ENCODE measurements around the gene KCTD2. TPM values are rescaled to one million over a fixed set of nuclear protein-coding genes. Genes with fewer than 3 reads are reported as not detected.
A peak's percentile ranks its signal among the peaks of the same experiment; 100 is the strongest.

The KCTD2 gene
- total RNA-seq, 3 donors from 2014 or later = 19.1 to 30.0 (median 21.2) TPM

- H3K4me1 ChIP-seq (ENCODE audit: low read depth) = peaks cover 84% of the 10 kb centered on the region
- H3K9me3 ChIP-seq = no peaks in the 10 kb centered on the region
- H3K4me3 ChIP-seq = no peak overlapping the region
- no peaks in the 10 kb centered on the region for H3K36me3 ChIP-seq (ENCODE audit: low read depth)
- ATAC-seq = peak; percentile 42
- TF ChIP-seq CTCF (IDR thresholded peaks at IDR 0.05) = no peak
- DNase-seq = peak; percentile 76 to 85 (median 85)
- intact Hi-C loops (cut with DNase I, micrococcal nuclease) = no loop called here
These were observed 44.1 kb downstream of the KCTD2 start for GRCh38 chr17:75090871-75091854.

- TF ChIP-seq CTCF (IDR thresholded peaks at IDR 0.05) = no peak
- DNase-seq (peak; percentile 77 to 83 (median 78)), ATAC-seq (peak; percentile 49)
- intact Hi-C loops (cut with DNase I, micrococcal nuclease) = no loop called here
- Histone ChIP-seq H3K4me3 (no peak overlapping the region), H3K4me1 (ENCODE audit: low read depth) (peaks cover 86% of the 10 kb centered on the region), H3K9me3 (no peaks in the 10 kb centered on the region), H3K36me3 (ENCODE audit: low read depth) (no peaks in the 10 kb centered on the region)
These were observed 44.9 kb downstream of the KCTD2 start for GRCh38 chr17:75091855-75092327.

- TF ChIP-seq CTCF (IDR thresholded peaks at IDR 0.05) = no peak
- peaks cover 76% of the 10 kb centered on the region for H3K4me1 ChIP-seq (ENCODE audit: low read depth)
- no peaks in the 10 kb centered on the region for H3K36me3 ChIP-seq (ENCODE audit: low read depth)
- ATAC-seq (no peak), DNase-seq (no peak)
- H3K9me3 ChIP-seq = no peaks in the 10 kb centered on the region
- intact Hi-C loops (cut with DNase I, micrococcal nuclease) = no loop called here
- no peak overlapping the region for H3K4me3 ChIP-seq
These were observed 46.6 kb downstream of the KCTD2 start for GRCh38 chr17:75093548-75094158.

- intact Hi-C loops (cut with DNase I, micrococcal nuclease) = no loop called here
- H3K36me3 ChIP-seq (ENCODE audit: low read depth) = no peaks in the 10 kb centered on the region
These were observed 47.9 kb downstream of the KCTD2 start for GRCh38 chr17:75094871-75095399.

More at GRCh38 chr17:75094871-75095399, 47.9 kb downstream of the KCTD2 start:
- ATAC-seq (peak; percentile 25), DNase-seq (peak in 2 of 3 donors; percentile 45 to 60)
- TF ChIP-seq CTCF (IDR thresholded peaks at IDR 0.05) = no peak
- no peak overlapping the region for H3K4me3 ChIP-seq
- no peaks in the 10 kb centered on the region for H3K9me3 ChIP-seq
- H3K4me1 ChIP-seq (ENCODE audit: low read depth) = peaks cover 63% of the 10 kb centered on the region
